K562 (cell line): ENCODE results near the gene REX1BD. TPM values are rescaled to one million over a fixed set of nuclear protein-coding genes. Genes with fewer than 3 reads are reported as not detected.

Experiments used
- ARID2 ChIP-seq: fragments of 450-650 bp; IDR thresholded peaks from 2 replicates; pipeline ENCODE4 v1.6.1; 2017; ENCODE audit warnings: antibody characterized with exemption, mild to moderate bottlenecking
- CREB3L1 ChIP-seq: fragments of 450-650 bp; IDR thresholded peaks from 2 replicates; pipeline ENCODE4 v1.6.1; 2014; ENCODE audit warnings: low read depth, mild to moderate bottlenecking, moderate library complexity, borderline replicate concordance
- CXXC5 ChIP-seq: fragments of 250-450 bp; sonication (Bioruptor Pico); IDR thresholded peaks from 2 replicates; pipeline ENCODE4 v1.8.0; 2022; ENCODE audit warnings: inconsistent platforms, mild to moderate bottlenecking, moderate library complexity
- MED1 ChIP-seq: sonication (generic); formaldehyde crosslinking; IDR thresholded peaks from 2 replicates; pipeline ENCODE4 v1.8.1; 2023; ENCODE audit warnings: missing genetic modification reagents, borderline replicate concordance
- MYNN ChIP-seq, 2 experiments: sonication (generic); formaldehyde crosslinking in 1 of 2; IDR thresholded peaks; 2 replicates each; pipeline versions ENCODE4 v1.5.0 to v1.6.1; 2016 to 2020; ENCODE audit warnings: antibody characterized with exemption in 1 of 2, missing genetic modification reagents in 1 of 2
- PHB ChIP-seq: fragments of 250-450 bp; sonication (Bioruptor Pico); IDR thresholded peaks from 2 replicates; pipeline ENCODE4 v1.5.0; 2021
- POLR2AphosphoS2 ChIP-seq: IDR thresholded peaks from 2 replicates; pipeline ENCODE4 v1.6.1; 2012; ENCODE audit warnings: low read length, improper control_type of control experiment
- SMAD3 ChIP-seq: fragments of 450-650 bp; formaldehyde crosslinking; conservative IDR thresholded peaks from 2 replicates; pipeline ENCODE4 v1.4.0; 2020; ENCODE audit warnings: mild to moderate bottlenecking
- SNRNP70 ChIP-seq: fragments of 200-400 bp; formaldehyde crosslinking; optimal IDR thresholded peaks from 2 replicates; pipeline ENCODE3; 2017; ENCODE audit warnings: low read depth, low read length
- TARDBP ChIP-seq: fragments of 450-650 bp; IDR thresholded peaks from 2 replicates; pipeline ENCODE4 v1.6.1; 2016
- THAP12 ChIP-seq: fragments of 250-450 bp; sonication (Bioruptor Pico); IDR thresholded peaks from 2 replicates; pipeline ENCODE4 v1.9.0; 2021; ENCODE audit warnings: mild to moderate bottlenecking, inconsistent platforms
- U2AF2 ChIP-seq: fragments of 200-400 bp; formaldehyde crosslinking; optimal IDR thresholded peaks from 2 replicates; pipeline ENCODE3; 2017; ENCODE audit warnings: low read depth, mild to moderate bottlenecking, low read length
- ZBTB26 ChIP-seq: fragments of 450-650 bp; formaldehyde crosslinking; IDR thresholded peaks from 2 replicates; pipeline ENCODE4 v1.4.0; 2022; ENCODE audit warnings: missing genetic modification characterization
- ZBTB7A ChIP-seq: IDR thresholded peaks from 2 replicates; pipeline ENCODE4 v1.6.1; 2011; ENCODE audit warnings: low read depth, mild to moderate bottlenecking, low read length, moderate library complexity, borderline replicate concordance; ENCODE audit not compliant: control insufficient read depth
- ZNF174 ChIP-seq: fragments of 250-450 bp; sonication (Bioruptor Pico); IDR thresholded peaks from 2 replicates; pipeline ENCODE4 v1.4.0; 2020; ENCODE audit warnings: mild to moderate bottlenecking
- ZNF316 ChIP-seq: fragments of 450-650 bp; IDR thresholded peaks from 2 replicates; pipeline ENCODE4 v1.6.1; 2016
- ZNF696 ChIP-seq: fragments of 250-450 bp; sonication (Bioruptor Pico); conservative IDR thresholded peaks from 2 replicates; pipeline ENCODE4 v1.4.0; 2020; ENCODE audit warnings: mild to moderate bottlenecking, moderate library complexity
- ZNF699 ChIP-seq: fragments of 250-450 bp; sonication (Bioruptor Pico); IDR thresholded peaks from 2 replicates; pipeline ENCODE4 v1.8.0; 2021; ENCODE audit warnings: mild to moderate bottlenecking, moderate library complexity; ENCODE audit not compliant: insufficient replicate concordance
- ZNF780A ChIP-seq: fragments of 250-450 bp; sonication (Bioruptor Pico); IDR thresholded peaks from 2 replicates; pipeline ENCODE4 v1.5.0; 2021; ENCODE audit warnings: mild to moderate bottlenecking
- polyA plus RNA-seq, 8 experiments: library from polyadenylated mRNA; depleted of rRNA in 4 of 8; stranded (reverse) in 5 of 8; unstranded in 3 of 8; fragments of >200 nt; fragmentation: Nextera tagmentation in 2 of 8; fragmentation: Illumina TruSeq in 1 of 8; extraction: Ambion mirVana in 2 of 8; extraction: Trizol in 1 of 8; gene quantifications; 2 replicates each; pipeline versions ENCODE4 v1.2.1 to v1.2.3, GENCODE V29; 2011 to 2014; ENCODE audit warnings: inconsistent platforms in 1 of 8, missing spikeins in 1 of 8
- total RNA-seq, 7 experiments: library from RNA; depleted of rRNA in 6 of 7; stranded (reverse); fragments of >200 nt in 6 of 7; fragmentation: Illumina TruSeq in 2 of 7; extraction: Trizol in 2 of 7; gene quantifications; 2 replicates each; pipeline versions ENCODE4 v1.2.1 to v1.2.3, GENCODE V29; 2011 to 2021; ENCODE audit warnings: low replicate concordance in 1 of 7

The REX1BD gene
- total and polyA plus RNA-seq, 9 of the 15 experiments (the other 6 are each of a cell fraction or from before 2014, with no cell fraction given) = 1.9 to 136 (median 13.8) TPM

DNA sequence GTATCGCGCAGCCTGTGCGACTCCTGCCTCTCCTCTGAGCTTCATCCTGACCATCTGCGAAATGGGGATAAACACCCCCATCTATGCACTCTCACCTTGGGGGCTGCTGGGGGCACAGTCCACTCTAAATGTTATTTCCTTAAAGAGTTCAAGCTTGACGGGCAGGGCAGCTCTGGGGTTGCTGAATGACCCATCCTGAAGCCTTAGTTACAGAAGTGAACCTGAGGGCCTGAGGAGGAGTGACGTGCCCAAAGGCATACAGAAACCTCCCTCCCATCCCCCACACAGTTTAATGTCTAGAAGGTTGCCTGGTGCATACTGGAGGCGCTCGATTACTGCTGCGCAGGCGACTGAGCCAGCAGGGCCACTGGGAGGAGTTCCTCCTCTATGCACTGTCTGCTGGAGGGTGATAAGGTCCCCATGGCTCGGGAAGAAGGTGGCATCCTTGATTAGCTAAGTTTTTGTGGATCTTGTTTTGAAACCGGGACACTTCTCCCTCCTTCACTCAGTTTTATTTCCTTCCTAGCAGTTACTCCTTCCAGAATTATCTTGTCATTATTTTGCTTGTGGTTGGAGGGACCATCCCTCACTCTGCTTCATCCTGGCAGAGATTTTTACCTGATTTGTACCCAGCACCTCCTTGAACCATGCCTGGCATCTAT lies 44.7 kb upstream of the REX1BD start (continued):
- TF ChIP-seq ARID2 (no peak), U2AF2 (no peak), ZNF699 (CRISPR knock-in tag) (no peak), ZNF696 (CRISPR knock-in tag) (no peak), ZNF316 (no peak), CXXC5 (CRISPR knock-in tag) (peak; percentile 91), THAP12 (CRISPR knock-in tag) (no peak), SMAD3 (CRISPR knock-in tag) (no peak), POLR2AphosphoS2 (no peak), TARDBP (peak; percentile 88), MED1 (CRISPR knock-in tag) (no peak), ZBTB7A (no peak; the same call in 1 of the 2 replicates), ZNF174 (CRISPR knock-in tag) (no peak), CREB3L1 (peak; percentile 77; the same call in 1 of the 2 replicates), PHB (CRISPR knock-in tag) (0 out of 2 replicates have a peak, but pooled peaks have one; percentile 63), ZBTB26 (CRISPR knock-in tag) (no peak), MYNN (IDR thresholded peaks at IDR 0.05) (peak; percentile 67), MYNN (CRISPR knock-in tag; IDR thresholded peaks at IDR 0.05) (no peak), SNRNP70 (no peak), ZNF780A (CRISPR knock-in tag) (no peak)
